Measurements from ENCODE around the gene ROBO2.

GRCh38 chr3:77324105-77324504 is 284.2 kb downstream of the ROBO2 start:
- no peak for TF ChIP-seq ZFX (IDR thresholded peaks at IDR 0.05; ENCODE audit: borderline replicate concordance)
- TF ChIP-seq, protein P1, sequence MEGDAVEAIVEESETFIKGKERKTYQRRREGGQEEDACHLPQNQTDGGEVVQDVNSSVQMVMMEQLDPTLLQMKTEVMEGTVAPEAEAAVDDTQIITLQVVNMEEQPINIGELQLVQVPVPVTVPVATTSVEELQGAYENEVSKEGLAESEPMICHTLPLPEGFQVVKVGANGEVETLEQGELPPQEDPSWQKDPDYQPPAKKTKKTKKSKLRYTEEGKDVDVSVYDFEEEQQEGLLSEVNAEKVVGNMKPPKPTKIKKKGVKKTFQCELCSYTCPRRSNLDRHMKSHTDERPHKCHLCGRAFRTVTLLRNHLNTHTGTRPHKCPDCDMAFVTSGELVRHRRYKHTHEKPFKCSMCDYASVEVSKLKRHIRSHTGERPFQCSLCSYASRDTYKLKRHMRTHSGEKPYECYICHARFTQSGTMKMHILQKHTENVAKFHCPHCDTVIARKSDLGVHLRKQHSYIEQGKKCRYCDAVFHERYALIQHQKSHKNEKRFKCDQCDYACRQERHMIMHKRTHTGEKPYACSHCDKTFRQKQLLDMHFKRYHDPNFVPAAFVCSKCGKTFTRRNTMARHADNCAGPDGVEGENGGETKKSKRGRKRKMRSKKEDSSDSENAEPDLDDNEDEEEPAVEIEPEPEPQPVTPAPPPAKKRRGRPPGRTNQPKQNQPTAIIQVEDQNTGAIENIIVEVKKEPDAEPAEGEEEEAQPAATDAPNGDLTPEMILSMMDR (IDR thresholded peaks at IDR 0.05): no peak

Data from 22Rv1 (cell line).